SK-N-SH (cell line): Measurements from ENCODE around the gene CT45A5.

Experiments
- CTCF ChIP-seq: fragments of 200-600 bp; sonication (generic); IDR thresholded peaks from 2 replicates; pipeline ENCODE4 v1.6.1; 2017; ENCODE audit warnings: antibody characterized with exemption, mild to moderate bottlenecking, moderate library complexity
- POLR2AphosphoS5 ChIP-seq: IDR thresholded peaks from 2 replicates; pipeline ENCODE4 v1.6.1; 2012; ENCODE audit warnings: low read depth, low read length
- TAF1 ChIP-seq: IDR thresholded peaks from 2 replicates; pipeline ENCODE4 v1.6.1; 2012; ENCODE audit warnings: low read depth, mild to moderate bottlenecking, low read length, moderate library complexity, borderline replicate concordance
- TF ChIP-seq, protein P1 (sequence below): IDR thresholded peaks from 2 replicates; pipeline ENCODE4 v1.4.0; 2012; ENCODE audit warnings: low read depth

- no peak for TF ChIP-seq CTCF
- TF ChIP-seq, protein P1, sequence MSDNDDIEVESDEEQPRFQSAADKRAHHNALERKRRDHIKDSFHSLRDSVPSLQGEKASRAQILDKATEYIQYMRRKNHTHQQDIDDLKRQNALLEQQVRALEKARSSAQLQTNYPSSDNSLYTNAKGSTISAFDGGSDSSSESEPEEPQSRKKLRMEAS: no peak
- TF ChIP-seq TAF1: no peak
- no peak for TF ChIP-seq POLR2AphosphoS5
These were observed 44.0 kb downstream of the CT45A5 start for GRCh38 chrX:135741192-135741715.
